Prostate gland (tissue), 2 donors: Measurements from ENCODE around the gene CBFA2T2. TPM values are rescaled to one million over a fixed set of nuclear protein-coding genes. Genes with fewer than 3 reads are reported as not detected.
A peak's percentile ranks its signal among the peaks of the same experiment; 100 is the strongest.

Source experiments
- DNase-seq: peaks from one replicate; pipeline ENCODE4 v3.0.0-alpha.2; 2019; ENCODE audit warnings: low spot score
- H3K27ac ChIP-seq, 2 donors: fragments of 200-600 bp; sonication (generic); 2 replicates each; pipeline ENCODE4 v1.5.1; 2017 to 2019
- H3K27me3 ChIP-seq: fragments of 200-600 bp; sonication (generic); replicated peaks from 2 replicates; pipeline ENCODE4 v1.5.1; 2019; ENCODE audit not compliant: insufficient read depth
- H3K36me3 ChIP-seq, 2 donors: fragments of 200-600 bp; sonication (generic); 1 replicate in 1 of 2; 2 replicates in 1 of 2; pipeline versions ENCODE4 v1.5.1 to v1.8.1; 2017 to 2019
- H3K4me1 ChIP-seq: fragments of 200-600 bp; sonication (generic); replicated peaks from 2 replicates; pipeline ENCODE4 v1.5.1; 2019
- H3K4me3 ChIP-seq, 2 donors: fragments of 200-600 bp; sonication (generic); 2 replicates each; pipeline ENCODE4 v1.5.1; 2017 to 2019
- H3K9me3 ChIP-seq: fragments of 200-600 bp; sonication (generic); 2 replicates; pipeline ENCODE4 v1.5.1; 2017
- POLR2A ChIP-seq: fragments of 450-650 bp; IDR thresholded peaks from one replicate; pipeline ENCODE4 v1.6.1; 2016; ENCODE audit warnings: antibody characterized with exemption, mild to moderate bottlenecking
- POLR2AphosphoS5 ChIP-seq: sonication (generic); formaldehyde crosslinking; IDR thresholded peaks from one replicate; pipeline ENCODE4 v1.6.1; 2017; ENCODE audit warnings: antibody characterized with exemption
- WGBS: methylation state at CpG from one replicate; pipeline ENCODE4 v1.1.5; 2018; 5-methylcytosine and 5-hydroxymethylcytosine counted together
- intact Hi-C: fragments of 100-400 bp; cut with DNase I; formaldehyde crosslinking; loops from one replicate; pipeline ENCODE4 v1.14.2; 2022
- total RNA-seq, 2 donors: library from RNA; depleted of rRNA; stranded (reverse); fragments of >200 nt; gene quantifications; one replicate each; pipeline ENCODE4 v1.1.0, GENCODE V29; 2016
- TF ChIP-seq, protein P1 (sequence below), 4 experiments: fragments of 200-600 bp in 2 of 4; fragments of 450-650 bp in 2 of 4; sonication (generic) in 2 of 4; IDR thresholded peaks; 1 replicate in 3 of 4; 2 replicates in 1 of 4; pipeline ENCODE4 v1.5.1; 2016 to 2019; ENCODE audit warnings: antibody characterized with exemption in 4 of 4, mild to moderate bottlenecking in 2 of 4, moderate library complexity in 2 of 4

CBFA2T2 gene
- total RNA-seq, 2 donors from 2014 or later: 40.3 to 54.6 TPM

DNA sequence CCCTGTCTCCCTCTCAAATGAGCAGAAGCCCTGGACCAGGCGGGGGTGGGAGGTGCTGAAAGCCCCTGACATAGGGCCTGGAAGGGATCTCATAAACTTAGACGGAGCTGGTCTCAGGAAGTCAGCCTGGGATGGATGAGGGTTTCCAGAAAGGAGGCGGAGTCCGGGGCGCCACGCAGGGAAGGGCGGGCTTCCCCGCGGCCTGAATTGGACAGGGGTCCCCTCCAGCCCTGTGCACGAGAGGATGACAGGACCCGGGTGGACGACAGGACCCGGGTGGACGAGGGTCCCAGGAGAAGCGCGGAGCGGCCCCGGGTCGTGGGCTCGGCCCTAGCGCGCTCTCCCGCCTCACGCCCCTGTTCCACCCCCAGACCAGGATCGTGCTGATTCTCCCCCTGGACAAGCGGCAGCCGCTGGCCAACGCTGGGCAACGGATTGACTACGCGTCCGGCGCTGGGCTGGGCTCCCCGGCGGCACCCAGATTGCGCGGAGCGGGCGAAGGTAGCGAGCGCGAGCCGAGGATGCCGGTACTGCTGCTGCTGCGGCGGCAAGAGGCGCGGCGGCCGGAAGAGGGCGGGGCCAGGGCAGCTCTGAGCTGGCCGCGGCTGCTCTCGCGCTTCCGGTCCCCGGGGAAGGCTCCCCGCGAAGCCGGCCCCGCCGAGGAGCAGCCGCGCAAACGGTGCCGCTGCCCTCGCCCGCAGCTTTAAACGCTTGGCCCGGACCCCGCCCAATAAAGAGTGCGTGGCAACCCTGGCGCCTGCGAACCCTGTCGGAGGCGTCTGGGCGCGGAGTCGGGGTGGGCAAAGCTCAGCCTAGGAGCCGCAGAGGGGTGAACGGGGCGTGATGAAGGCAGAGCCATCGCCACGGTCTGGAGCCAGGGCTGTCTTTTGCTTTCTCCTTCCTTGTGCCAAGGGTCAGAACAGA, 173.5 kb downstream of the CBFA2T2 start:
- H3K4me1 ChIP-seq: peaks cover 4% of the 10 kb centered on the region
- WGBS: under 1% methylated on average over 61 of the region's 84 CpGs
- TF ChIP-seq, protein P1, sequence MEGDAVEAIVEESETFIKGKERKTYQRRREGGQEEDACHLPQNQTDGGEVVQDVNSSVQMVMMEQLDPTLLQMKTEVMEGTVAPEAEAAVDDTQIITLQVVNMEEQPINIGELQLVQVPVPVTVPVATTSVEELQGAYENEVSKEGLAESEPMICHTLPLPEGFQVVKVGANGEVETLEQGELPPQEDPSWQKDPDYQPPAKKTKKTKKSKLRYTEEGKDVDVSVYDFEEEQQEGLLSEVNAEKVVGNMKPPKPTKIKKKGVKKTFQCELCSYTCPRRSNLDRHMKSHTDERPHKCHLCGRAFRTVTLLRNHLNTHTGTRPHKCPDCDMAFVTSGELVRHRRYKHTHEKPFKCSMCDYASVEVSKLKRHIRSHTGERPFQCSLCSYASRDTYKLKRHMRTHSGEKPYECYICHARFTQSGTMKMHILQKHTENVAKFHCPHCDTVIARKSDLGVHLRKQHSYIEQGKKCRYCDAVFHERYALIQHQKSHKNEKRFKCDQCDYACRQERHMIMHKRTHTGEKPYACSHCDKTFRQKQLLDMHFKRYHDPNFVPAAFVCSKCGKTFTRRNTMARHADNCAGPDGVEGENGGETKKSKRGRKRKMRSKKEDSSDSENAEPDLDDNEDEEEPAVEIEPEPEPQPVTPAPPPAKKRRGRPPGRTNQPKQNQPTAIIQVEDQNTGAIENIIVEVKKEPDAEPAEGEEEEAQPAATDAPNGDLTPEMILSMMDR (IDR thresholded peaks at IDR 0.05): peak in 2 of 4 experiments; percentile 30 to 42
- TF ChIP-seq POLR2AphosphoS5 (peak; percentile 42), POLR2A (peak; percentile 65)
- H3K4me3 ChIP-seq: peak overlapping the region; percentile 56 to 64
- intact Hi-C loops: no loop called here
- H3K36me3 ChIP-seq: peaks cover 3 to 8% of the 10 kb centered on the region in 2 donors
- peak overlapping the region; percentile 83 to 90 for H3K27ac ChIP-seq
- no peaks in the 10 kb centered on the region for H3K27me3 ChIP-seq
- peak; percentile 79 for DNase-seq
- H3K9me3 ChIP-seq: no peaks in the 10 kb centered on the region

GRCh38 chr20:33664085-33664761, 174.3 kb downstream of the CBFA2T2 start:
- Histone ChIP-seq H3K4me1 (peaks cover 4% of the 10 kb centered on the region), H3K9me3 (no peaks in the 10 kb centered on the region), H3K27ac (peak overlapping the region; percentile 83 to 90), H3K36me3 (peaks cover 3 to 8% of the 10 kb centered on the region in 2 donors), H3K27me3 (no peaks in the 10 kb centered on the region), H3K4me3 (peak overlapping the region; percentile 56 to 64)
- TF ChIP-seq POLR2A: no peak
- TF ChIP-seq POLR2AphosphoS5: no peak
- TF ChIP-seq, protein P1 (IDR thresholded peaks at IDR 0.05): no peak
- no peak for DNase-seq
- intact Hi-C loops: no loop called here
- 30% methylated on average over 9 of the region's 9 CpGs for WGBS

DNA sequence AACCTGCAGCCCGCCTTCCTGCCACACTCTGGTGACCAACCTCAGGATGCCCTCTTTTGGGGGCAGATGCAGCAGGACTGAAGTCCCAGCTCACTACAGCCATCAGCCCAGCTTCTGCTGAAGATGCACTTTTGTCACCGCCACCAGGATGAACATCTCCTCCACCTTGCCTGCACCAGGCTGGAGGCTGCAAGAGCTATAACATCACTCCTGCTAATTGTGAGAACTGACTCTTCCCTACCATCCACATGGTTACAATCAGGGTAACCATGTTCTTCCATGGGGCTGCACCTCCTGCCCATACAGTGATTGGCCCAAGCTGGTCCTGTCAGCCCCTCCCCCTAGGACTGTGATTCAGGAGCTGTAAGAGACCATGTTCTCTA, 174.9 kb downstream of the CBFA2T2 start:
- intact Hi-C loops: loop anchor here (5.0 kb wide), 1 partner anchor 207 kb away; no protein-coding TSS in a partner anchor
- peak overlapping the region; percentile 83 to 90 for H3K27ac ChIP-seq

GRCh38 chr20:33666293-33667244, 176.7 kb downstream of the CBFA2T2 start, which contains the start of gene ACTL10:
TSS of gene ACTL10 (plus strand) at chr20:33666943. CDS start at chr20:33667498, 555 bp downstream.
- peak; percentile 96 for DNase-seq
- Histone ChIP-seq H3K27me3 (no peaks in the 10 kb centered on the region), H3K9me3 (no peaks in the 10 kb centered on the region), H3K4me3 (peak within 1 kb of the TSS; percentile 51 to 53), H3K27ac (peak within 1 kb of the TSS; percentile 90 to 91), H3K36me3 (no peaks in the 10 kb centered on the region), H3K4me1 (peaks cover 7% of the 10 kb centered on the region)
- WGBS: 14% methylated on average over 31 of the region's 50 CpGs
- peak; percentile 94 for TF ChIP-seq POLR2AphosphoS5
- TF ChIP-seq POLR2A: peak; percentile 96
- TF ChIP-seq, protein P1 (IDR thresholded peaks at IDR 0.05): peak in 2 of 4 experiments; percentile 43 to 50
- intact Hi-C loops: loop anchor here (5.0 kb wide), 1 partner anchor 209 kb away; no protein-coding TSS in a partner anchor

More for the DNA sequence above, 174.9 kb downstream of the CBFA2T2 start:
- 93% methylated on average over 2 of the region's 2 CpGs for WGBS
- Histone ChIP-seq H3K4me1 (peaks cover 4% of the 10 kb centered on the region), H3K4me3 (no peak overlapping the region), H3K36me3 (peaks cover 0 to 5% of the 10 kb centered on the region in 2 donors), H3K9me3 (no peaks in the 10 kb centered on the region), H3K27me3 (no peaks in the 10 kb centered on the region)
- no peak for TF ChIP-seq POLR2A
- TF ChIP-seq, protein P1 (IDR thresholded peaks at IDR 0.05): peak in 1 of 4 experiments; percentile 6
- DNase-seq: no peak
